ENCODE results near the gene ZNF407.
A peak's percentile ranks its signal among the peaks of the same experiment; 100 is the strongest.

GRCh38 chr18:75041586-75041985, 443.9 kb downstream of the ZNF407 start:
- peak in 5 of 6 experiments; percentile 17 to 47 (median 36) for TF ChIP-seq CTCF (IDR thresholded peaks at IDR 0.05)
- TF ChIP-seq POLR2A (IDR thresholded peaks at IDR 0.05): no peak

Measured in adrenal gland (tissue), 5 donors.